ENCODE measurements around the gene GPR135. TPM values are rescaled to one million over a fixed set of nuclear protein-coding genes. Genes with fewer than 3 reads are reported as not detected.

GPR135 gene
- total and polyA plus RNA-seq, 4 donors: 0.69 to 5.9 (median 2.8) TPM

GRCh38 chr14:59438195-59438647 lies 27.0 kb downstream of the GPR135 start:
- TF ChIP-seq CTCF (IDR thresholded peaks at IDR 0.05; ENCODE audit: control extremely low read depth, extremely low read depth): no peak
- Histone ChIP-seq H3K27ac (ENCODE audit: low read depth in 1 of 2, low read length in 1 of 2) (peak overlapping the region in 1 of 2 donors; percentile 9), H3K27me3 (ENCODE audit: control insufficient read depth in 3 of 3, insufficient read depth in 3 of 3, low read length in 2 of 3) (no peaks in the 10 kb centered on the region), H3K9me3 (ENCODE audit: control insufficient read depth in 4 of 4, insufficient read depth in 3 of 4, low read length in 3 of 4) (no peaks in the 10 kb centered on the region), H3K4me1 (ENCODE audit: control insufficient read depth in 5 of 5, insufficient read depth in 5 of 5, low read length in 5 of 5) (peaks cover 0 to 11% (median 0%) of the 10 kb centered on the region in 5 donors), H3K4me3 (no peak overlapping the region), H3K36me3 (ENCODE audit: control insufficient read depth in 4 of 4, insufficient read depth in 4 of 4, low read length in 4 of 4) (no peaks in the 10 kb centered on the region), H3K9ac (ENCODE audit: insufficient read depth in 1 of 2, low read length in 2 of 2) (no peak overlapping the region)
- DNase-seq: no peak
- WGBS, 2 donors: 71 to 75% methylated on average over 1 of the region's 1 CpG
- no peak for ATAC-seq (ENCODE audit: insufficient read depth, low FRiP score)

- no peak overlapping the region for H3K4me3 ChIP-seq
- WGBS, 2 donors: 48 to 75% methylated on average over 1 of the region's 1 CpG
- no peaks in the 10 kb centered on the region for H3K9me3 ChIP-seq (ENCODE audit: control insufficient read depth in 4 of 4, insufficient read depth in 3 of 4, low read length in 3 of 4)
- H3K36me3 ChIP-seq (ENCODE audit: control insufficient read depth in 4 of 4, insufficient read depth in 4 of 4, low read length in 4 of 4): no peaks in the 10 kb centered on the region
- H3K27me3 ChIP-seq (ENCODE audit: control insufficient read depth in 3 of 3, insufficient read depth in 3 of 3, low read length in 2 of 3): no peaks in the 10 kb centered on the region
- no peak for TF ChIP-seq CTCF (IDR thresholded peaks at IDR 0.05; ENCODE audit: control extremely low read depth, extremely low read depth)
- no peak for ATAC-seq (ENCODE audit: insufficient read depth, low FRiP score)
- H3K9ac ChIP-seq (ENCODE audit: insufficient read depth in 1 of 2, low read length in 2 of 2): no peak overlapping the region
- peaks cover 0 to 11% (median 0%) of the 10 kb centered on the region in 5 donors for H3K4me1 ChIP-seq (ENCODE audit: control insufficient read depth in 5 of 5, insufficient read depth in 5 of 5, low read length in 5 of 5)
- no peak for DNase-seq
- H3K27ac ChIP-seq (ENCODE audit: low read depth in 1 of 2, low read length in 1 of 2): no peak overlapping the region
Measured at GRCh38 chr14:59435987-59436386, 29.2 kb downstream of the GPR135 start.

- no peak for TF ChIP-seq CTCF (IDR thresholded peaks at IDR 0.05; ENCODE audit: control extremely low read depth, extremely low read depth)
- 88 to 94% methylated on average over 3 of the region's 3 CpGs for WGBS, 2 donors
- Histone ChIP-seq H3K9ac (ENCODE audit: insufficient read depth in 1 of 2, low read length in 2 of 2) (no peak overlapping the region), H3K36me3 (ENCODE audit: control insufficient read depth in 4 of 4, insufficient read depth in 4 of 4, low read length in 4 of 4) (no peaks in the 10 kb centered on the region), H3K4me1 (ENCODE audit: control insufficient read depth in 5 of 5, insufficient read depth in 5 of 5, low read length in 5 of 5) (peaks cover 0 to 11% (median 0%) of the 10 kb centered on the region in 5 donors), H3K27ac (ENCODE audit: low read depth in 1 of 2, low read length in 1 of 2) (no peak overlapping the region), H3K27me3 (ENCODE audit: control insufficient read depth in 3 of 3, insufficient read depth in 3 of 3, low read length in 2 of 3) (no peaks in the 10 kb centered on the region), H3K4me3 (no peak overlapping the region), H3K9me3 (ENCODE audit: control insufficient read depth in 4 of 4, insufficient read depth in 3 of 4, low read length in 3 of 4) (no peaks in the 10 kb centered on the region)
- DNase-seq (no peak), ATAC-seq (ENCODE audit: insufficient read depth, low FRiP score) (no peak)
Measured at GRCh38 chr14:59435101-59435500, 30.1 kb downstream of the GPR135 start.

GRCh38 chr14:59429790-59430189 lies 35.4 kb downstream of the GPR135 start:
- H3K4me1 ChIP-seq (ENCODE audit: control insufficient read depth in 5 of 5, insufficient read depth in 5 of 5, low read length in 5 of 5): peaks cover 0 to 31% (median 10%) of the 10 kb centered on the region in 5 donors
- no peak overlapping the region for H3K4me3 ChIP-seq
- no peak overlapping the region for H3K27ac ChIP-seq (ENCODE audit: low read depth in 1 of 2, low read length in 1 of 2)
- H3K36me3 ChIP-seq (ENCODE audit: control insufficient read depth in 4 of 4, insufficient read depth in 4 of 4, low read length in 4 of 4): no peaks in the 10 kb centered on the region
- DNase-seq: no peak
- no peaks in the 10 kb centered on the region for H3K9me3 ChIP-seq (ENCODE audit: control insufficient read depth in 4 of 4, insufficient read depth in 3 of 4, low read length in 3 of 4)
- no peak for ATAC-seq (ENCODE audit: insufficient read depth, low FRiP score)
- TF ChIP-seq CTCF (IDR thresholded peaks at IDR 0.05; ENCODE audit: control extremely low read depth, extremely low read depth): no peak
- 92 to 93% methylated on average over 4 of the region's 4 CpGs for WGBS, 2 donors
- H3K27me3 ChIP-seq (ENCODE audit: control insufficient read depth in 3 of 3, insufficient read depth in 3 of 3, low read length in 2 of 3): no peaks in the 10 kb centered on the region
- H3K9ac ChIP-seq (ENCODE audit: insufficient read depth in 1 of 2, low read length in 2 of 2): no peak overlapping the region
